Activated CD4-positive, alpha-beta T cell treated with anti-CD3 and anti-CD28 coated beads, Interleukin-2, amount 10 ng/mL, durations not matched to agents 7 days and 5 days (primary cell): Measurements from ENCODE around the gene USP49. TPM values are rescaled to one million over a fixed set of nuclear protein-coding genes. Genes with fewer than 3 reads are reported as not detected.

ENCODE experiments used
- CTCF ChIA-PET: fragments of 350-600 bp; sonication (Branson Sonifier 250); formaldehyde crosslinking; loops from one replicate; lab custom pipeline; 2021; ENCODE audit warnings: antibody characterized with exemption; lab: Charles Lee
- POLR2A ChIA-PET: fragments of 350-600 bp; sonication (Branson Sonifier 250); formaldehyde crosslinking; loops from one replicate; lab custom pipeline; 2021; ENCODE audit warnings: antibody characterized with exemption; lab: Charles Lee
- DNase-seq: peaks from one replicate; pipeline ENCODE4 v3.0.0-alpha.2; 2020
- H3K27ac Mint-ChIP-seq: one replicate; pipeline ENCODE4 v1.8.0; 2021; ENCODE audit warnings: mild to moderate bottlenecking, moderate library complexity, mixed read lengths
- H3K27me3 Mint-ChIP-seq: one replicate; pipeline ENCODE4 v1.8.0; 2021; ENCODE audit warnings: mixed read lengths
- H3K36me3 Mint-ChIP-seq: one replicate; pipeline ENCODE4 v1.8.0; 2021; ENCODE audit warnings: low read depth, mixed read lengths
- H3K4me1 Mint-ChIP-seq: one replicate; pipeline ENCODE4 v1.8.0; 2021; ENCODE audit warnings: mixed read lengths
- H3K4me3 Mint-ChIP-seq: one replicate; pipeline ENCODE4 v1.8.0; 2021; ENCODE audit warnings: mild to moderate bottlenecking, moderate library complexity, mixed read lengths
- H3K9me3 Mint-ChIP-seq: one replicate; pipeline ENCODE4 v1.8.0; 2021; ENCODE audit warnings: mixed read lengths
- total RNA-seq, 2 experiments: library from RNA; stranded (reverse); gene quantifications; one replicate each; pipeline ENCODE4 v1.2.3, GENCODE V29; 2021

Gene USP49
- total RNA-seq, 2 experiments from 2014 or later = 6.3 to 7.0 TPM

- ChIA-PET CTCF (interaction anchor here (1.6 kb wide), 1 partner anchor 264 kb away, joined by 9 read pairs; no protein-coding TSS in a partner anchor), POLR2A (no interaction called here)
- peak within 1 kb of the TSS; percentile 87 for H3K4me3 Mint-ChIP-seq
- H3K27me3 Mint-ChIP-seq = peaks cover 16% of the 10 kb centered on the region
- peak within 1 kb of the TSS; percentile 68 for H3K27ac Mint-ChIP-seq
- H3K36me3 Mint-ChIP-seq = peaks cover 2% of the 10 kb centered on the region
- H3K4me1 Mint-ChIP-seq = peaks cover 23% of the 10 kb centered on the region
- no peaks in the 10 kb centered on the region for H3K9me3 Mint-ChIP-seq
- no peak for DNase-seq
Measured at GRCh38 chr6:41780551-41781365, 114.4 kb downstream of the USP49 start, which contains the start of gene PRICKLE4. PRICKLE4 (plus strand) TSS chr6:41780782; CDS start chr6:41783474, 2,692 bp downstream.

- Mint-ChIP-seq H3K9me3 (no peaks in the 10 kb centered on the region), H3K4me3 (peak within 1 kb of the TSS; percentile 87), H3K36me3 (peaks cover 2% of the 10 kb centered on the region), H3K4me1 (peaks cover 23% of the 10 kb centered on the region), H3K27ac (peak within 1 kb of the TSS; percentile 72), H3K27me3 (peaks cover 14% of the 10 kb centered on the region)
- POLR2A ChIA-PET = no interaction called here
- CTCF ChIA-PET = interaction anchor here (0.7 kb wide), 1 partner anchor 374 kb away, joined by 3 read pairs; no protein-coding TSS in a partner anchor
- DNase-seq = peak; percentile 98
Measured at GRCh38 chr6:41779788-41780550, 115.2 kb downstream of the USP49 start, which contains the start of gene FRS3. FRS3 (minus strand) TSS chr6:41779900; CDS start chr6:41776987, 2,913 bp downstream.

GRCh38 chr6:41779336-41779735 lies 115.8 kb downstream of the USP49 start:
- H3K4me3 Mint-ChIP-seq = peak overlapping the region; percentile 79
- DNase-seq = no peak
- H3K36me3 Mint-ChIP-seq = peaks cover 5% of the 10 kb centered on the region
- peaks cover 14% of the 10 kb centered on the region for H3K27me3 Mint-ChIP-seq
- peak overlapping the region; percentile 72 for H3K27ac Mint-ChIP-seq
- ChIA-PET POLR2A (no interaction called here), CTCF (interaction anchor here (0.7 kb wide), 1 partner anchor 375 kb away, joined by 3 read pairs; no protein-coding TSS in a partner anchor)
- H3K4me1 Mint-ChIP-seq = peaks cover 23% of the 10 kb centered on the region
- no peaks in the 10 kb centered on the region for H3K9me3 Mint-ChIP-seq

- peaks cover 23% of the 10 kb centered on the region for H3K4me1 Mint-ChIP-seq
- POLR2A ChIA-PET = no interaction called here
- DNase-seq = no peak
- peak overlapping the region; percentile 79 for H3K4me3 Mint-ChIP-seq
- peaks cover 14% of the 10 kb centered on the region for H3K27me3 Mint-ChIP-seq
- peaks cover 5% of the 10 kb centered on the region for H3K36me3 Mint-ChIP-seq
- H3K27ac Mint-ChIP-seq = peak overlapping the region; percentile 7
- CTCF ChIA-PET = interaction anchor here (0.9 to 5.8 kb wide), 4 partner anchors 7 to 326 kb away, joined by 3 to 49 read pairs (median 4); partner anchors contain the start of gene TOMM6
- no peaks in the 10 kb centered on the region for H3K9me3 Mint-ChIP-seq
Measured at GRCh38 chr6:41778895-41779294, 116.3 kb downstream of the USP49 start.

- Mint-ChIP-seq H3K4me3 (no peak overlapping the region), H3K36me3 (peaks cover 5% of the 10 kb centered on the region), H3K4me1 (peaks cover 23% of the 10 kb centered on the region), H3K9me3 (no peaks in the 10 kb centered on the region), H3K27me3 (peaks cover 14% of the 10 kb centered on the region), H3K27ac (no peak overlapping the region)
- ChIA-PET CTCF (interaction anchor here (0.8 to 5.8 kb wide), 6 partner anchors 8 to 327 kb away, joined by 3 to 49 read pairs (median 4); partner anchors contain the start of gene TOMM6), POLR2A (no interaction called here)
- DNase-seq = no peak
Measured at GRCh38 chr6:41777551-41778285, 117.5 kb downstream of the USP49 start.

DNA sequence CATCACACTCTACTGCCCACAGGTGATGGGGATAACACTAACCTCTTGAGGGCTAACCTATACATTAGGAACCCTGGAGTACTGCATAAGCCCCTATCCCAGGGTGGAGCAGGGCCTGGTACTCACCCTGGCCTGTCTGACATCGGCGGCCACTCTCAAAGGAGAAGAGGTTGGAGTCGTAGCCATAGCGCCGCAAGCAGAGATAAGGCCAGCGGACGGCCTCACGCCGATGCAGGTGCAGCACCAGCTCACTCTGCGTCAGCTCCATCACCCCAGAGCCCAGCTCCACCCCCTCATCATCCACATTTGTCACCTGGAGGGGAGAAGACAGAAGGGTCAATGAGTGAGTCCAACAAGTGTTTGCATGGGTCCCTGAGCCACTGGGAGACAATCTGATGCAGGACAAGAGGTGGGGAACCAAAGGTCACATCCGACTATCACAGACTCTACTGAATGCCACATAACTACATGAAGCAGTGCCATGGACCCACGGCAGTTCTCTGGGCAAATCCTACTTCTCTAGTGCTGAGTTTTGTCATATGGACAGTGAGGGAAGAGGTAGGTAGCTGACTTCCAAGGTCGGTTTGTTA lies 119.8 kb downstream of the USP49 start:
- POLR2A ChIA-PET = no interaction called here

GRCh38 chr6:41774841-41775240 lies 120.3 kb downstream of the USP49 start:
- CTCF ChIA-PET = interaction anchor here (1.0 to 5.8 kb wide), 4 partner anchors 11 to 318 kb away, joined by 3 to 49 read pairs (median 3); partner anchors contain the start of gene TOMM6
- Mint-ChIP-seq H3K9me3 (no peaks in the 10 kb centered on the region), H3K4me3 (no peak overlapping the region), H3K4me1 (peaks cover 9% of the 10 kb centered on the region), H3K27me3 (peaks cover under 1% of the 10 kb centered on the region), H3K27ac (no peak overlapping the region), H3K36me3 (peaks cover 13% of the 10 kb centered on the region)
- DNase-seq = no peak
- POLR2A ChIA-PET = no interaction called here

More for the DNA sequence above, 119.8 kb downstream of the USP49 start:
- CTCF ChIA-PET = interaction anchor here (1.0 to 5.8 kb wide), 5 partner anchors 11 to 317 kb away, joined by 3 to 49 read pairs (median 3); partner anchors contain the start of gene TOMM6
- DNase-seq = no peak
- H3K4me1 Mint-ChIP-seq = peaks cover 12% of the 10 kb centered on the region
- H3K36me3 Mint-ChIP-seq = peaks cover 13% of the 10 kb centered on the region
- H3K27ac Mint-ChIP-seq = no peak overlapping the region
- no peaks in the 10 kb centered on the region for H3K9me3 Mint-ChIP-seq
- no peak overlapping the region for H3K4me3 Mint-ChIP-seq
- peaks cover 3% of the 10 kb centered on the region for H3K27me3 Mint-ChIP-seq

DNA sequence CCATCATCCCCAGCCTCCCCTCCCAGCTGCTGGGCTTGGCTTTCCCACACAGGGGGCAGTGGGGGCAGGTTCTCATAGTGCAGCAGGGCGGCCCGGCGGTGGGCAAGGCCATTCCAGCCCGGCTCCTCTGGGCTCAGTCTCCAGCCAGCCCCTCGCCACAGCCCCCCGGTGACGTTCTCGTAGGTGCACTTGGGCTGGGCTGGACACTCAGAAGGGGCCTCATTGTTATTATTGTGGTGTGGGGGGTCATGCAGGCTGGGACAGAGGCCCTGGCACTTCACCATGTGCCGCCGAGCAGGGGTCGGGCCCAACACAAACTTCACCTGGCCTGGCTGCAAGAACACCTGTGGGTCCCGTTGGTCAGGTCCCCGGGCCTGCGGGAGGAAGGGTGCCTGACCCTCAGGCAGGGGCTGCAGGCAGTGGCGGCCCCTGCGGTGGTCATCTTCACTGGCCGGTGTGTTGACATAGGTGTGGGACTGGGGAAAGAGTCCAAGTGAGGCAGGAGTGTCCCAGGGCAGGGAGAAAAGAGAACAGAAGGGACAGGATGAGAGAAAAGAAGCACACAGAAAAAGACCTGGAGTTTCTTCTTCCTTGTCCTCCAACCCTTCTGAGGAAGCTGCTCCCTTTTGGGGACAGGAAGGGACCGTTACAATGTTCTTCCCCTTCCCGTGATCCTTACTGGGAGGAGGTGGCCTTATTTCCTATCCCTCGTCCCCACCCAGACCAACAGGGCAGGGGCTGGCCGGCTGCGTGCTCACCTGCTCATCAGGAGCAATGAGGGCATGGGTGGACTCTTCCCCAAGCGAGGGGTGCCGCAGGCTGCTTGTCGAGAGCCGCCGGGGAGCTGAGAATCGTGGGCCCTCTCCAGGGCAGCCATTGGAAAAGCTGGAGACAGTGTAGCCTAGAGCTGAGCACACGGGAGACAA lies 123.9 kb downstream of the USP49 start:
- Mint-ChIP-seq H3K27me3 (no peaks in the 10 kb centered on the region), H3K4me3 (no peak overlapping the region), H3K36me3 (peaks cover 11% of the 10 kb centered on the region), H3K9me3 (no peaks in the 10 kb centered on the region), H3K4me1 (peaks cover 16% of the 10 kb centered on the region), H3K27ac (no peak overlapping the region)
- no peak for DNase-seq
- POLR2A ChIA-PET = no interaction called here
- CTCF ChIA-PET = interaction anchor here (1.4 to 1.6 kb wide), 3 partner anchors 16 to 66 kb away, joined by 3 to 8 read pairs (median 3); partner anchors contain the start of gene TOMM6

GRCh38 chr6:41770381-41771057 lies 124.7 kb downstream of the USP49 start:
- H3K27ac Mint-ChIP-seq = peak overlapping the region; percentile 9
- no peaks in the 10 kb centered on the region for H3K9me3 Mint-ChIP-seq
- no peak for DNase-seq

GRCh38 chr6:41769376-41769775 lies 125.8 kb downstream of the USP49 start:
- H3K36me3 Mint-ChIP-seq = peaks cover 8% of the 10 kb centered on the region
- H3K9me3 Mint-ChIP-seq = no peaks in the 10 kb centered on the region
- H3K27me3 Mint-ChIP-seq = no peaks in the 10 kb centered on the region
- no peak overlapping the region for H3K4me3 Mint-ChIP-seq
- H3K4me1 Mint-ChIP-seq = peaks cover 16% of the 10 kb centered on the region
- H3K27ac Mint-ChIP-seq = peak overlapping the region; percentile 54
- ChIA-PET POLR2A (interaction anchor here (0.7 kb wide), 1 partner anchor 537 kb away, joined by 3 read pairs; no protein-coding TSS in a partner anchor), CTCF (interaction anchor here (0.6 to 1.3 kb wide), 5 partner anchors 8 to 284 kb away, joined by 3 to 5 read pairs (median 3); partner anchors contain the start of gene TOMM6)
- no peak for DNase-seq

More at GRCh38 chr6:41770381-41771057, 124.7 kb downstream of the USP49 start:
- ChIA-PET POLR2A (no interaction called here), CTCF (interaction anchor here (1.4 kb wide), 1 partner anchor 20 kb away, joined by 3 read pairs; no protein-coding TSS in a partner anchor)
- Mint-ChIP-seq H3K4me3 (no peak overlapping the region), H3K36me3 (peaks cover 11% of the 10 kb centered on the region), H3K27me3 (no peaks in the 10 kb centered on the region), H3K4me1 (peaks cover 16% of the 10 kb centered on the region)
